Measurements from ENCODE around the gene AUNIP. TPM values are rescaled to one million over a fixed set of nuclear protein-coding genes. Genes with fewer than 3 reads are reported as not detected.
A peak's percentile ranks its signal among the peaks of the same experiment; 100 is the strongest.

AUNIP gene
- total RNA-seq, 1 donor from 2014 or later = 0.41 TPM

DNA sequence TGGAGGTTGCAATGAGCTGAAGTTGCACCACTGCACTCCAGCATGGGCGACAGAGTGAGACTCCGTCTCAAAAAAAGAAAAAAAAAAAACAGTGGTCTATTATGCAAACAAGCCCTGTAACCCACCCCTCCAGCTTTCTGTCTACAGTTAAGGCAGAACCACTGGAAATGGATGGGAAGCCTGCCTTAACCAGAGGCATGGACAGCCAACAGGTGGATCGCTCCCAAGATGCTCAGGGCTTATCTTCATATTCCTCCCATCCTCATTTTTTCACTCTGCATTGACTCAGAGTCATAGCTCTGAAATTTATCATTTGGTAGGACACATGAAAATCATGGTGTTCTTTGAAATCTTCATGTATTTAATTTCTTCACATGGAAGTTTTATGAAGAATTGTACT is 30.8 kb downstream of the AUNIP start:
- DNase-seq = no peak

DNA sequence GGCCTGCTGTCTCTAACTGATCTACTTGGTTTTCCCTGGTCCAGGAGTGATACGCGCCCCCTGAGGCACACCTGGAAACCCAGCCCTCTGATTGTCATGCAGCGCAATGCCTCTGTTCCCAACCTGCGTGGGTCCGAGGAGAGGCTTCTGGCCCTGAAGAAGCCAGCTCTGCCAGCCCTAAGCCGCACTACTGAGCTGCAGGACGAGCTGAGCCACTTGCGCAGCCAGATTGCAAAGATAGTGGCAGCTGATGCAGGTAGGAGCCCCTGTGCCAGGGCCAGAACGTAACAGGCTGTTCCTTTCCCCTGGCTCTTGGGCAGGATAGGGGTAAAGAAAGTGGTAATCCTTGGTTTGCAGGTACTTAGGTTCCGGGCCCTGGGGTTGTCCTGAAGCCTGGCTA is 32.7 kb downstream of the AUNIP start:
- DNase-seq = no peak

DNA sequence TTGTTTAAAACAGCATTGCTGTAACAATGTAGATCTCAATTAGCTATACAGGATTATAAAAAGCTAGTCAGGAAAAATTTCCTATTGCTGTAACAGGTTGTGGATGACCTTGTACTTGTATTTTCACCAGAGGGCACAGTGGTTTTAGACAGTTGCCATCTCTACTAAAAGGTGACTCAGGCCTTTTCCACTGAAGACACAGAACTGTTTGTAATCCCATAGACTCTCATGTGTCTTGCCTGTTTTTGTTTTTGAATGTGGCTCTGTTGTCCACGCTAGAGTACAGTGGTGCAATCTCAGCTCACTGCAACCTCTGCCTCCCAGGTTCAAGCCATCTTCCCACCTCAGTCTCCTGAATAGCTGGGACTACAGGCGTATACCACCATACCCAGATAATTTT is 33.7 kb downstream of the AUNIP start:
- no peak for DNase-seq

DNA sequence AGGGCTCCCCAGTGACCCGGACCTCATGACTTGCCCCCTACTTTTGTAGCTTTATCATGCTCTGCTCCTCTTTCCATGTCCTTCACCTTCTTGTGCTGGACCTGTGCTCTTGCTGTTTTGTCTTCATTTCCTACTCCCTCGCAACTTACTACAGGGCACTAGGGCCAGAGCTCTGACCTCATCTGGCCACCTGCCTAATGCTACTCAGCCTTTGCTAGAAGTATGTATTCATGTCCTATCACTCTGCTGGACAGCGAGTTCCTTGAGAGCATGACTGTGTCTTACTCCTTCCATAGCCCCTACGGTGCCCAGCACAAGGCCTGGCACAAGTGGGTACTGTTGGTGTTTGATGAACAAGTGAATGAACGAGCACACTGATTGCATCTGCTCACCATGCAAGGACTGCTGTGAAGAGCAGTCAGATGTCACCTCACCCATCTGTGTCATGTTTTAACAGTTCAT is 37.6 kb downstream of the AUNIP start:
- DNase-seq = no peak

DNA sequence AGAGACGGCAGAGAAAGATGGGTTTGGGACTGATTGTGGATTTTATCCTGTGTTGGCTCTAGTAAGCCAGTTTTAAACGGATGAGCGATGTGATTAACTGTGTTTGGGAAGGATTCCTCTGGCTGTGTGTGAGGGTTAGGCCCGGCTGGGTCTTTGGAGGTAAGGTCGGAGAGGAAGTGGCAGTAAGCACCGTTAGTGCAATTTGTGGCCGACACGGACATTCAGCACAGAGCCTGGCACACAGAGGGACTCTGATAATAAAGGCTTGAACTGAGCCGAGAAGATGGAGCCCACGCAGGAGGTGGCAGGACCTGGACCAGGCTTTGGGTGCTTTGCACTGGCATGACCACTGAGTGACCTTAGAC is 38.2 kb downstream of the AUNIP start:
- no peak for DNase-seq

DNA sequence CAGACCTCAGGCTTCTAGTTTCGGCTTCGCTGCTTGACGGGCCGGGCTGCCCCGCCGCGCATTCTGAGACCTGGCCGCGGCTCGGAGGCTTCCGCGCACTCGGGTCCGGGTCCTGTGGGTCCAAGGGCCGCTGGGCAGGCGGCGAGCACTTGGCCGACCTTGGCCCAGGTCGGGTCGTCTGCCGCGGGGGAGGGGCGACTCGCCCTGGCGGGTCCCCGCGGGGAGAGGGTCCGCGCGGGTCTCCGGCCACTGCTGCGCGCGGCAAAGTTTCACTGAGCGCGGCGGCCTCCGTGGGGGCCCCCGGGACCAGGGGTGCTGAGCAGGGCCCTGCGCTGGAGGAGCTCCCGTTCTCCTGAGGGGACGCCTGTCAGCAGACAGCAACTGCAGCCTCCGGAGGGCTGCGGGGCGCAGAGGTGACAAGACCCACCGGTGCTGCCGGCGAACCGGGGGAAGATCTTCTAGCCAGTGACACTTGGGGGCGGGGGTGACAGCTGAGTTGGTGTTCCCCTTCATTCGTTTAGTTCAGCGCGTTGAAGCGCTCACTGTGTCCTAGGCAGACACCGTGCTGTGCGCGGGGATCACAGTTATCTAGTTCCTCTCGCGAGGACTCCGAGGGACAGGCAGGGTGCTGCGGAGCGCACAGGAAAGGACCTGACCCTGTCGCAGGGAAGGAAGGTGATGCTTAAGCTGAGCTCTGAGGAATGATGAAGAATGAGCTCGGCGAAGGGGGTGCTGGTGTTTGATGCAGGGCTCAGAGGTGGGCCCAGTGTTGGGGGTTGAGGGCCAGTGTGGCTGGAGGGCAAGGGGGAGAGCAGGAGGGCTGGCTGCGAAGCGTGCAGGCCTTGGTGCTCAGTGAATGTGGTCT is 38.8 kb downstream of the AUNIP start:
- DNase-seq = peak; percentile 47

DNA sequence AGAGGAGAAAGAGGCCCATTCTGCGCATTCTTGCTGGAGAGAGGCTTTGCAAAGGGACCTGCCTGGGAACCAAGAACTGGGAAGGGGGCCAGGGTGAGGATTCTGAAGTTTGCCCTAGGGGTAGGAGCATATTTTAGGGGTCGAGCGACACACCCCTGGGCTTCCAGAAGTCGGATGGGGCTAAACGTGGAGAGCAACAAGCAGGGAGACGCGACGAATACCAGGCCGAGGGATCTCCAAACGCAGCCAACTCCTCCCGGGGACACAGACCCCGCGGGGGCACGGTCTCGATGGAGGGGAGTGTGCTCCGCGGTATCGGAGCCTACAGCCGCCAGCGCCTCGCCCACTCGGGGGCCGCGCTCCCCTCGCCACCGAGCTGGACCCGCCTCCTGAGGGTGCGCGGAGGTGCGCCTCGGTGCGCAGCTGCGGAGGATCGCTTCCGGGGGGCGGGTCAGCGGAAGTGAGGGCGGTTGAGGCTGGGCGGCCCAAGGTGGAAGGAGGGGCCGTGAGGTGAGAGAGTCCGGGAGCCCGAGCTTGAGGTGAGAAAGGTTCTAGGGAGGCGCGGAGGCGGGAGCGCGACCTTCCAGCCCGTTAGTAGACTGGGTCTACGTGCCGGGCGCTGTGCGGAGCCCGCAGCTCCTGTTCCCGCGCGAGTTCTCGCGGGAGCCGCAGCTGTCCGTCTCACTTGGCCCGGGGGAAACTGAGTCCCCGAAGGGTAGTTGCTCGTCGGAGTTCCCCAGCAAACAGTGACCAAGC is 39.6 kb downstream of the AUNIP start, which contains the start of gene MTFR1L:
TSS of gene MTFR1L (plus strand) at position 464 of the 756 bp plus-strand sequence. CDS start 3,151 bp downstream, outside the sequence.
- peak; percentile 94 for DNase-seq

DNA sequence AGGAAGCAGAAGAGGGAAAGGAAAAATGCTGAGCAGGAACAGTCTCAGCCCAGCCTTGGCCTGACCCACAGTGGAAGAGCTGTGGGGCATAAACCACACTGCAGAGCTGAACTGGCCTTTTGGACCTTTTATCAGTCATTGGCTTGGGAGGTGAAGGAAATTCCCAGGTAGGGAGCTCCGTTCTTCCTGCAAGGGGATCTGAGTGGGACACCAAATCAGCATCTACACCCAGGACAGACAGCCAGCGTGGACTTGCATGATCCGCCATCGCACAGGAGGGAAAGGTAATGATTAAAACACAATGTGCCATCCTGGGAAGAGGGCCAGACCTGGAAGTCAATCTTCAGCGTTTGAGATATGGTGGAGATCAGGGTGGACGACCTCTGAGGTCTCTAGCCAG is 40.7 kb downstream of the AUNIP start:
- no peak for DNase-seq

DNA sequence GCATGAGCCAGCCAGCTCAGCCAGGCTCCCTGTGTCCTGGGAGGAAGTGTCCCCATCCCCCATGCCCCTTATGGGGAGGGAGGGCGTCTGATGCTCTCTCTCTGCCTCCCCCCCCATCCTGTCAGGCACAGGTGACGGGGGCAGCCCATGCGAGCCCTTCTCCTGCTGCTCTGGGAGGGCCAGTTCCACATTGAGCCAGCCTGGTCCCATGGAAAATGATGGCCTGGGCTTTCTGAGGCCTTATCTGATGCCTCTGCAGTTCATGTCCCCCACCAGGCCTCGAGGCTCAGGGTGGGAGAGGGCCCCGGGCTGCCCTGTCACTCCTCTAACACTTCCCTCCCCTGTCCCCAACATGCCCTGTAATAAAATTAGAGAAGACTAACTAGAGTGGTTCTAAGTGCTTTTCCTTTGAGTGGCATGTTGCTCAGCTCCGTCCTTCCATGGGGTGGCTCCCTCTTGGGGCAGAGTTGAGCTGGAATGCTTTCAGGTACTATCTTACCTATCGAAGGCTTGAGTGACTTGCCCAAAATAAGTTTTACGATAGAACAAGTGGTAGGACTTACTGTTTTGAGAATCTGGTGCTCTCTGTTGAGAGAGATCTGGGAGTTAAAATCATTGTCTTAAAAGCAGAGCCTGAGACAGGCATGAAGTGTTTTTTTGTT is 41.3 kb downstream of the AUNIP start:
- no peak for DNase-seq

DNA sequence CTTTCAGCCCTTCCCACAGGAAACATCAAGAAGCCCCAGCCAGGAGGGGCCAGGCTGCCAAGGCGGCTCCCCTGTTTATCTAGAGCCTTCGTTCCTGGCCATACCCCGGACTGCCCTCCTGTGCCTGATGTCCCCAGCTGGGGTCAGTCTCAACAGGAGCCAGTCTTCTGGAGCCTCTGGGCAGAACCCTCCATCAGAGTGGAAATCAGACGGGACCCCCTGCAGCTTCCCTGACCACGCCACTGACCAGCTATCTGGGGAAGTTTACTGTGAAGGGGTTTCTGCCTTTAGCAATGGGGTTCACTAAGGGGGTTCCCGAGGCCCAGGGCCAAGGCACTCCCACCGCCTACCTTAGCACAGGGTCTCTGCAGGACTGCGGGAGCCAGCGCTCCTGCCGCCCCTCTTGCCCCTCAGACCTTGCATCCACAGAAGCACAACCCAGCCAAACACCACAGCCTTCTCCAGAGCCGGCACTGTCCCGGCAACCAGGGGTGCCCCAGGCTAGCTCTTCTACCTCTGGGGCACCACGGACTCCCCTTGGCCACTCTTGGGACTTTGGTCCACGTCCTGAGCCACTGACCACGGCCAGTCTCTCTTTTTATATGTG is 43.0 kb downstream of the AUNIP start:
- DNase-seq = no peak

DNA sequence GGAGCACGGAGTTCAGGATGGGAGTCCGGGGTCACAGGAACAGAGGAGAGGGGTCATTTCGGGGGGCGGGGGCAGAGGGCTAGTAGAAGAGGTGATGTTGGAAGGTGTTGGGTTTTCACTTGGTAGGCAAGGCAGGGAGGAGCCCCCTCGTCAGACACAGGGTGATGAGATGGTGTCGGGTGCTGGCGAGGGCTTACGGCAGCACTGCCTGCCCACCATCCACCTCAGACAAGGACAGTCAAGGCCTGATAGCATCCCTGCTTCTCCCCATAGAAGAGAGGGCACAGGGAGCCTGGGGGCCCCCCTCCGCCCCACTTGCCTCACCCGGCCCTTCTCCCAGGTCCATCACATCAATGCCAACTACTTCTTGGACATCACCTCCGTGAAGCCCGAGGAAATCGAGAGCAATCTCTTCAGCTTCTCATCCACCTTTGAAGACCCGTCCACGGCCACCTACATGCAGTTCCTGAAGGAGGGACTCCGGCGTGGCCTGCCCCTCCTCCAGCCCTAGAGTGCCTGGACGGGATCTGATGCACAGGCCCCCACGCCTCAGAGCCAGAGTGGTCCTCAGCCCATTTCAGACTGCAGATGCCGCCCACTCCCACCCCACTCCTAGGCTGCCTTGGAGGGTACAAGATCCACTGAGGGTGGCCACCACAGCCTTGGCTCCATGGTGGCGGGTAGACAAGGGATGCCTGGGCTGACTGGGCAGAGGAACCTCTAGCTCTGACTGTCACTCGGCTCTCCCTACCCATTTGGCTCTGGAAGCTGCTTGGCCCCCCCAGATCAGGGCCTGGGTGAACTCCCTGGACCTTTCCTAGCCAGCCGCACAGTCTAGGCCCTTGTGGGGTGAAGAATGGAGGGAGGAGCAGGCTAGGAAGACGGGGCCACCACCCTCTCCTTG is 43.8 kb downstream of the AUNIP start:
- no peak for DNase-seq

DNA sequence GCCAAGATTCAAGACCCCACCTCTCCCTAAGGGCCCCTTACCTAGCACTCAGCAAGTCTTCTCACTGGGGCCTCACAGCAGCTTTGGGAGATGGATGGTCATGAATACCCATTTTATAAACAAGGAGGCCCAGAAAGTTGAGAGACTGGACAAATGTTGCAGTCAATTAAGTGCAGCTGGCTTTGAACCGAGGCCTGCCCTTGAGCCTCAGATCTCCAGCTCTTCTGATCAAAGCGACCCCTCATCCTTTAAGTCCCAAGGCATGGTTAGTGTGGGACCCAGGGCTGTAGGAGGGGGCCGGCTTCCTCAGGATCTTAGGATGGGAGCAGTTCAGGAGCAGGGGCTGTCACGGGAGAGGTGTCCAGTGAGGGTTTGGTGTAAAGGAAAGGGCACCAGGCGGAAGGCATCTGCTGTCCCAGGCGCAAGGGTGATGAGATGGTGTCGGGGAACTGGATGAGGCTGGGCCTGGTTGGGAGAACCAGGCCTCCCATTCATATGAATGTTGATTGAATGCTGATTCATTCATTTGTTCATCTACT is 44.6 kb downstream of the AUNIP start:
- peak; percentile 42 for DNase-seq

DNA sequence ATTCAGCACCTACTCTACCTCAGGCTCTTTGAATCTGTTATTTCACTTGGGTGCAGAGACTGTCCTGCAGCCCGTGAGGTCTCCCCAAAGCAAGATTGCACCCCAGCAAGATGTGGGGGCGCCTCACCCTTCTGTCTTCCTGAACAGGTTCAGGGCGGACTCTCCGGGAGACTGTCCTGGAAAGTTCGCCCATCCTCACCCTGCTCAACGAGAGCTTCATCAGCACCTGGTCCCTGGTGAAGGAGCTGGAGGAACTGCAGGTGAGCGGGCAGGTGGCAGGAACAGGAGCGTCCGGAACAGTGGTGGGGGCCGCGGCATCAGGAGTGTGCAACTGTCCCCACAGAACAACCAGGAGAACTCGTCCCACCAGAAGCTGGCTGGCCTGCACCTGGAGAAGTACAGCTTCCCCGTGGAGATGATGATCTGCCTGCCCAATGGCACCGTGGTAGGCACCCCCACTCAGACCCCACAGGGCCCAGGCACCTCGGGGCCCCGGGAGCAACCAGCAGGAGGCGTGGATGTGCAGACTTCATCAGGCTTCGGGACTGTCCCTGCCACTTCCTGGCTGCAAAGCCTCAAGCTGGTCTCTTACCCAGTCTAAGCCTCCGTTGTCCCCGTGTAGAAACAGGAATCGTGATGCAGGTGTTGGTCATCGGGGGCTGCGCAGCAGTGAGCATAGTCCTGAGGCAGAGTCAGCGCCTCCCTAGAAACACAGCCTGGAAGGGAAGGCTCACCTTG is 45.4 kb downstream of the AUNIP start:
- DNase-seq = no peak

DNA sequence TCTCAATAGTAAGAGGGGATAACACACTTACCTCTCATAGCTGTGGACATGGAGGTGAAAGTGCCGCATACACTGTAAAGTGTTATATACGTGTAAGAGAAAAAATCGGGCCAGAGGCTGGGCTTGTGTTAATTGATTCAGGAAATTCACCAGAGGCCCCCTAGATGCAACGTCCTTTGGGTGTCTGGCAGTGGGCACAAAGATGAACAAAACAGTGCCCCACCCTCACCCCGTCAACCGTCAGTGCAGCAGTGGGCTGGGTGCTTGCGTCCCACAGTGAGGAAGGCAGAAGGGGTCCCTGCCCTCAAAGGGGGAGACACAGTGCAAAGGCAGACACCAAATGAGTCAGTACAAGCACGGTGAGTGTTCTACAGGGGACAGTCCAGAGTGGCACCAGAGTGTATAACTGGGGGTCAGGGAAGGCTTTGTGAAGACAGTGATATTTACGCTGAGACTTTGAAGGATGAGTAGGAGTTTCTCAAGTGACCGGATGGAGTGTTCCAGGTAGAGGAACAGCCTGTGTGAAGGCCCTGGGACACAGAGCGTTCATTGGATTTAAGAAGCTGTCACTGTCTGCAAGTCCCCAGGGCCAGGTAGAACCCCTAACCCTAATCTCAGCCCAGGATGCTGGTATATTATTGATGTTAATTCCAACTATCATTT is 46.1 kb downstream of the AUNIP start:
- DNase-seq = no peak

DNA sequence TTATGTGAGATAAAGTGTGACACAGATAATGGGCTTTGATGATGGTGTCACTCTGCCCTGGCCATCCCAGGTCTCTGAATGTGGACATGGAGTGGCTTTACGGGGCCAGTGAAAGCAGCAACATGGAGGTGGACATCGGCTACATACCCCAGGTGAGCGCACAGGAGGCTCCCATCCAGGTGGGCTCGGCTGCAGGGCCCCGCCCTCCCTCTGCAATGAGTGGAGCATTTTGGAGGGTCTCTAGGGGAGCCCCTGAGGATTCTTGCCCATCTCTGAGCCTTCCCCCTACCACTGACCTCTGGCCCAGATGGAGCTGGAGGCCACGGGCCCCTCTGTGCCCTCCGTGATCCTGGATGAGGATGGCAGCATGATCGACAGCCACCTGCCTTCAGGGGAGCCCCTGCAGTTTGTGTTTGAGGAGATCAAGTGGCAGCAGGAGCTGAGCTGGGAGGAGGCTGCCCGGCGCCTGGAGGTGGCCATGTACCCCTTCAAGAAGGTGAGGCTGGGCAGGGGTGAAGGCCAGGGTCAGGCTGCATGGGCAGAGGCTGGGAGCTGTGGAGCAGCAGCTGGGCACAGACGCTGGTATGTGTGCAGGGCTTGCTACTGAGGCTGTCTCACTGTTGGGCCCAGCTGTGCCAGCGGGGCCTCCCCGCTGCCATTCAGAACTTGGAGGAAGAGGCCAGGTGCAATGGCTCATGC is 47.7 kb downstream of the AUNIP start:
- DNase-seq = no peak

DNA sequence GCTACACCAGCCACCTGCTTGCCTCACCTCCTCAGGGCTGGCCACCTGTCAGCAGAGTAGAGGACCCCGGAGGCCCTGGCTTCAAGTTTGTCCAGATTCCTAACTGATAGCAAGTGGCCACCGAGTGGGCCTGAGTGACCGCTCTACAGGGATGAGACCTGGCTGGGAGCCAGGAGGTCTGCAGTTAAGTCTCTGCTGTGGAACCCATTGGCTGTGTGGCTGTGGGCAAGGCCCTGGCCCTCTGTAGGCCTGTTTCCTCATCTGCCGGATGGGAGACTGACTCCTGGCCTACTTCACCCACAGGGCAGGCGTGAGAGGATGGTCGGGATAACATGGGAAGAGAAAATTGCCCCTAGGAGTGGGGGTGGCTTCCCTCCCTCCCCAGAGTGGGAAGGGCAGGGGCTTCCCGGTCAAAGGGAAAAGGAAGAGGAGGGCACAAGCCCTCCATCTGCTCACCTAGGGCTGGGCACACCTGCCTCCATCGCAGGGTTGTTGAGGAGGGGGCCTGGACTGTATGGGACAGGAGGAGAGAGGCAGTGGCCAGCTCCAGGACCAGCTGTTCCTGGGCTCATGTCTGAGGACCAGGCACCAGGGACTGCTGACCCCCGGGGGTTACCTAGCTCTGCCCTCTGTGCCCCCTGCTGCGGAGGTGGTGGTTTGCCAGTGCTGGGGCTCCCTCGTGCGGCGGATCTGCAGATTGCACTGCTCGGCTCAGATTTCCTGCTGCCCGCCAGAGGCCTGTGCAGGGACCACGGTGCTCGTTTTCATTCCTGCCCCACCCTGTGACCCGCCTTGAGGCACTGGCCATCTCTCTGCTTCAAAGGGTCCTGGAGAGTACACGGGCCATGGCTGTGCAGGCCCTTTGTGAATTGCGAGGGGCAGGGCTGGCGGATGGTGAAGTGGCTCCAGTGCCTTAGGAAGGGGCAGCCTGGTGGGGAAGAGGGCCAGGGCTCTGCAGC is 48.6 kb downstream of the AUNIP start:
- peak; percentile 73 for DNase-seq

DNA sequence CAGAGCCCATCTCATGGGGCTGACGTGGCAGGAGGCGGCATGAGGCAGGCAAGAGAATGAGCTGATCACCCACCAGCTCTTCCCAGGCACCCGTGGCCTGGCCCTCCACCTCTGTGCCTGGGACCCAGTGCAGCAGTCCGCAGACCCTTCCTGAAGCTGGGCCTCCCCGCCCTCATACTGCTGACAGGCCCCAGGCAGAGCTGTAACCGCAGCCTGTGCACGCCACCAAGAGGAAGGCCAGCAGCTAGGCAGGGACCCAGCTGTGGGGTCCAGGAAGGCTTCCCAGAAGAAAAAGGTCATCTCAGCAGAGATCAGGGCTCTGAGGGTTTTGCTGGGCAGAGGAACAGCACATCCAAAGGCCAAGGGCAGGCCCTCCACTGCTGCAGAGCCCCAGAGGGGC is 49.3 kb downstream of the AUNIP start:
- no peak for DNase-seq

Data from tongue (tissue), 2 donors.